Mesendoderm (in vitro differentiated cells): ENCODE data around the gene SH3GLB2.
"Not testable (repeated sequence)": the region's sequence is repeated elsewhere in the genome, so short reads cannot be mapped to it uniquely, and the experiment has no call there.

ENCODE experiments used
- DNase-seq: peaks from one replicate; pipeline ENCODE4 v3.0.0; 2013
- H2AK5ac ChIP-seq: 2 replicates; pipeline ENCODE4 v1.6.1; 2013; ENCODE audit warnings: low read length, inconsistent platforms
- H2BK120ac ChIP-seq: 2 replicates; pipeline ENCODE4 v1.6.1; 2013; ENCODE audit warnings: low read depth, mild to moderate bottlenecking, low read length, moderate library complexity, mixed read lengths
- H2BK15ac ChIP-seq: replicated peaks from 2 replicates; pipeline ENCODE4 v1.6.1; 2013; ENCODE audit warnings: low read depth, mild to moderate bottlenecking, moderate library complexity
- H2BK5ac ChIP-seq: 2 replicates; pipeline ENCODE4 v1.6.1; 2013; ENCODE audit warnings: low read length, inconsistent platforms
- H3K18ac ChIP-seq: 2 replicates; pipeline ENCODE4 v1.6.1; 2013; ENCODE audit warnings: mild to moderate bottlenecking, low read length, mixed read lengths
- H3K23ac ChIP-seq: one replicate; pipeline ENCODE4 v1.6.1; 2013; ENCODE audit warnings: low read length
- H3K27ac ChIP-seq: 2 replicates; pipeline ENCODE4 v1.5.1; 2013; ENCODE audit warnings: low read depth, mild to moderate bottlenecking, inconsistent platforms, low read length, moderate library complexity
- H3K27me3 ChIP-seq: 2 replicates; pipeline ENCODE4 v1.6.1; 2013; ENCODE audit warnings: low read length, control low read depth, mild to moderate bottlenecking, inconsistent platforms; ENCODE audit not compliant: insufficient read depth, poor library complexity
- H3K36me3 ChIP-seq: 2 replicates; pipeline ENCODE4 v1.6.1; 2013; ENCODE audit warnings: low read length, inconsistent platforms; ENCODE audit not compliant: control insufficient read depth, insufficient read depth
- H3K4ac ChIP-seq: one replicate; pipeline ENCODE4 v1.6.1; 2013; ENCODE audit warnings: low read depth, mild to moderate bottlenecking, low read length, moderate library complexity
- H3K4me1 ChIP-seq: 2 replicates; pipeline ENCODE4 v1.6.1; 2013; ENCODE audit warnings: low read depth, low read length, inconsistent platforms; ENCODE audit not compliant: control insufficient read depth
- H3K4me2 ChIP-seq: 2 replicates; pipeline ENCODE4 v1.6.1; 2013; ENCODE audit warnings: low read length
- H3K4me3 ChIP-seq: 2 replicates; pipeline ENCODE4 v1.5.1; 2013; ENCODE audit warnings: mild to moderate bottlenecking, low read length
- H3K56ac ChIP-seq: one replicate; pipeline ENCODE4 v1.6.1; 2013; ENCODE audit warnings: low read length
- H3K79me1 ChIP-seq: 2 replicates; pipeline ENCODE4 v1.6.1; 2013; ENCODE audit warnings: low read length, inconsistent platforms
- H3K79me2 ChIP-seq: 2 replicates; pipeline ENCODE4 v1.6.1; 2013; ENCODE audit warnings: mild to moderate bottlenecking, low read length; ENCODE audit not compliant: control insufficient read depth, insufficient read depth
- H3K9ac ChIP-seq: 2 replicates; pipeline ENCODE4 v1.6.1; 2013; ENCODE audit warnings: low read length, inconsistent platforms
- H4K5ac ChIP-seq: one replicate; pipeline ENCODE4 v1.6.1; 2013; ENCODE audit warnings: low read length
- H4K8ac ChIP-seq: one replicate; pipeline ENCODE4 v1.6.1; 2013; ENCODE audit warnings: low read depth, mild to moderate bottlenecking, control low read depth, low read length, moderate library complexity
- WGBS: extraction: QIAGEN DNeasy Blood & Tissue Kit; methylation state at CpG from one replicate; pipeline ENCODE4 v1.1.7; 2013; ENCODE audit warnings: low lambda C conversion rate, missing lambda C conversion rate; ENCODE audit not compliant: insufficient coverage; ENCODE audit errors: extremely low coverage; 5-methylcytosine and 5-hydroxymethylcytosine counted together

The SH3GLB2 gene

GRCh38 chr9:129006328-129007034, 21.6 kb downstream of the SH3GLB2 start:
- no peaks in the 10 kb centered on the region for H3K4me1 ChIP-seq
- H3K18ac ChIP-seq = no peak overlapping the region
- WGBS = no CpG with 5 or more reads among the region's 21 CpGs
- no peak overlapping the region for H3K23ac ChIP-seq
- no peaks in the 10 kb centered on the region for H3K27me3 ChIP-seq
- H3K9ac ChIP-seq = no peak overlapping the region
- no peaks in the 10 kb centered on the region for H3K79me2 ChIP-seq
- peaks cover 29% of the 10 kb centered on the region for H3K36me3 ChIP-seq
- no peak overlapping the region for H4K8ac ChIP-seq
- H2BK5ac ChIP-seq = no peak overlapping the region
- no peak overlapping the region for H3K4ac ChIP-seq
- peak; percentile 86 for DNase-seq
- no peaks in the 10 kb centered on the region for H3K79me1 ChIP-seq
- H3K27ac ChIP-seq = no peak overlapping the region
- H4K5ac ChIP-seq = no peak overlapping the region
- H2BK15ac ChIP-seq = no peak overlapping the region
- H3K56ac ChIP-seq = no peak overlapping the region
- H3K4me3 ChIP-seq = no peak overlapping the region
- H2BK120ac ChIP-seq = no peak overlapping the region
- no peak overlapping the region for H3K4me2 ChIP-seq
- H2AK5ac ChIP-seq = no peak overlapping the region

GRCh38 chr9:129005336-129005997, 22.7 kb downstream of the SH3GLB2 start:
- H3K79me2 ChIP-seq = no peaks in the 10 kb centered on the region

GRCh38 chr9:129004173-129004572, 24.0 kb downstream of the SH3GLB2 start:
- not testable (repeated sequence) for H3K79me2 ChIP-seq, H3K9ac ChIP-seq, H3K4me2 ChIP-seq, H2BK5ac ChIP-seq, H3K79me1 ChIP-seq, H2BK120ac ChIP-seq, H2AK5ac ChIP-seq, H3K4me1 ChIP-seq, H3K18ac ChIP-seq, H4K8ac ChIP-seq, H4K5ac ChIP-seq, H3K23ac ChIP-seq, DNase-seq, H3K27me3 ChIP-seq, H3K27ac ChIP-seq, H3K56ac ChIP-seq, H3K4ac ChIP-seq, H3K4me3 ChIP-seq, H2BK15ac ChIP-seq
- peaks cover 36% of the 10 kb centered on the region for H3K36me3 ChIP-seq
- no CpG with 5 or more reads among the region's 6 CpGs for WGBS

More at GRCh38 chr9:129005336-129005997, 22.7 kb downstream of the SH3GLB2 start:
- no peak overlapping the region for H3K18ac ChIP-seq
- no peak overlapping the region for H3K4ac ChIP-seq
- no peak overlapping the region for H4K8ac ChIP-seq
- no peak overlapping the region for H2AK5ac ChIP-seq
- H3K4me1 ChIP-seq = no peaks in the 10 kb centered on the region
- no peak overlapping the region for H4K5ac ChIP-seq
- no peak overlapping the region for H2BK120ac ChIP-seq
- no peak overlapping the region for H3K27ac ChIP-seq
- H3K79me1 ChIP-seq = no peaks in the 10 kb centered on the region
- no peak for DNase-seq
- no peak overlapping the region for H2BK15ac ChIP-seq
- WGBS = no CpG with 5 or more reads among the region's 10 CpGs
- no peak overlapping the region for H3K4me3 ChIP-seq
- H3K27me3 ChIP-seq = no peaks in the 10 kb centered on the region
- H3K9ac ChIP-seq = no peak overlapping the region
- no peak overlapping the region for H3K56ac ChIP-seq
- no peak overlapping the region for H3K23ac ChIP-seq
- H2BK5ac ChIP-seq = no peak overlapping the region
- no peak overlapping the region for H3K4me2 ChIP-seq
- peaks cover 29% of the 10 kb centered on the region for H3K36me3 ChIP-seq

DNA sequence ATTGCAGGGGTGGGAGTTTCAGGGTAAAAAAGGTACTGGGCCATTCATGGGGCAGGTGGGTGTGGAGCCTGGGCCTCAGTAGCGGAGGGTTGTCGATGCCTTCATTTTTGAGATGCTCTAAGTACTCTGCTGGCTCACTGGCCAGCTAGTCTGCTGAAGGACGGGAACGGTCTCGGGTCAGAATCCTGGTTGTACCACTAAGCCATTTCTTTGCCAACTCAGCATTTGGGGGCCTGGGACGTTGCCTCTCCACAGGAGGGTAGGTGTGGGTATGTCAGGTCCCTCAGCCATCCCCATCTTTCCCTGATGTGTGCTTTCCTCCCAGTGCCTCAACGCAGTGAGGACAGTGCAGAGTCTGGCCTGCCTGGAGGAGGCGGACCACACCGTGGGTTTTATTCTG, 25.1 kb downstream of the SH3GLB2 start:
- Histone ChIP-seq H3K27ac (no peak overlapping the region), H4K8ac (no peak overlapping the region), H2AK5ac (no peak overlapping the region), H4K5ac (no peak overlapping the region), H3K4ac (no peak overlapping the region), H3K27me3 (no peaks in the 10 kb centered on the region), H3K4me2 (no peak overlapping the region), H3K79me1 (no peaks in the 10 kb centered on the region), H3K56ac (no peak overlapping the region), H2BK120ac (no peak overlapping the region), H3K18ac (no peak overlapping the region), H3K23ac (no peak overlapping the region), H3K4me1 (no peaks in the 10 kb centered on the region), H3K9ac (no peak overlapping the region), H3K4me3 (no peak overlapping the region), H2BK15ac (no peak overlapping the region), H3K36me3 (peaks cover 44% of the 10 kb centered on the region), H3K79me2 (no peaks in the 10 kb centered on the region), H2BK5ac (no peak overlapping the region)
- DNase-seq = no peak
- WGBS = no CpG with 5 or more reads among the region's 9 CpGs

DNA sequence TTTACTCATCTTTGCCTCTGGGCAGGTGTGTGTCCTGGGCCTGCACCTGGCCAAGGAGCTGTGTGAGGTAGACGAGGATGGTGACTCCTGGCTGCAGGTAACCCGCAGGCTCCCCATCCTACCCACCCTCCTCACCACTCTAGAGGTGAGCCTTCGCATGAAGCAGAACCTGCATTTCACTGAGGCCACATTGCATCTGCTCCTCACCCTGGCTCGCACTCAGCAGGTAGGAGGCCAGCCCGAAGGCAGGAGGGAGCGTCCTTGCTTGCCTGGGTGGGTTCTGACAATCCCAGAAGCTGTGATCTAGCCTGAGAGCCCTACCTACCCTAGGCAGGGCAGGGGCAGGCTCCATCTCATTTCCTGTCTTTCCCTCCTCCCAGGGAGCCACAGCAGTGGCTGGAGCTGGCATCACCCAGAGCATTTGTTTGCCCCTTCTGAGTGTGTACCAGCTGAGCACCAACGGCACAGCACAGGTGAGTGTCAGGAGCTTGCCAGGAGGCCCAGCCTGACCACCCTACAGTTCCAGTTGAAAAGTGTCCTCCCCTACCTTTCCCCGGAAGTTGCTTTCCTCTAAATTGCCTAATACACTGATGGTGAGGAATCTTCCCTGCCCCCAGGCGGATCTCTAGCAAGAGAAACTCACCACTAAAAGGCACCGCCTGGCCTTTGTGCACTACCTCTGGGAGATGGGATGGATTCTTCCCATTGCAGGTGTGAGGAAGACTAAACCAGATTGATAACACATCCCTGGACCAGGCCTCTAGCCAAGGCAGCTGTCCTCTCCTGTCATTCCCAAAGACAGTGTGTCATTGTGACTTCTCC, 26.4 kb downstream of the SH3GLB2 start:
- no peak overlapping the region for H3K4ac ChIP-seq
- no peak overlapping the region for H2BK120ac ChIP-seq
- no peak overlapping the region for H4K8ac ChIP-seq
- no peak overlapping the region for H3K23ac ChIP-seq
- no peak overlapping the region for H2BK15ac ChIP-seq
- no peak overlapping the region for H3K9ac ChIP-seq
- no CpG with 5 or more reads among the region's 10 CpGs for WGBS
- H3K27ac ChIP-seq = no peak overlapping the region
- no peaks in the 10 kb centered on the region for H3K79me1 ChIP-seq
- peaks cover 43% of the 10 kb centered on the region for H3K36me3 ChIP-seq
- no peak overlapping the region for H3K18ac ChIP-seq
- no peak for DNase-seq
- H3K4me1 ChIP-seq = no peaks in the 10 kb centered on the region
- H3K27me3 ChIP-seq = no peaks in the 10 kb centered on the region
- H4K5ac ChIP-seq = no peak overlapping the region
- no peaks in the 10 kb centered on the region for H3K79me2 ChIP-seq
- no peak overlapping the region for H3K4me3 ChIP-seq
- H2AK5ac ChIP-seq = no peak overlapping the region
- H2BK5ac ChIP-seq = no peak overlapping the region
- H3K56ac ChIP-seq = no peak overlapping the region
- H3K4me2 ChIP-seq = no peak overlapping the region
